SH-SY5Y (cell line): ENCODE data around the gene SVEP1.

Source experiments
- GATA2 ChIP-seq: IDR thresholded peaks from 2 replicates; pipeline ENCODE4 v1.6.1; 2011; ENCODE audit warnings: mild to moderate bottlenecking, low read depth, low read length
- GATA3 ChIP-seq: IDR thresholded peaks from 2 replicates; pipeline ENCODE4 v1.6.1; 2011; ENCODE audit warnings: low read depth, mild to moderate bottlenecking, low read length, moderate library complexity

GRCh38 chr9:110520120-110520701 lies 59.3 kb downstream of the SVEP1 start:
- TF ChIP-seq GATA2 (no peak), GATA3 (no peak)
